HepG2 (cell line): ENCODE data around the gene OR5K4.

Experiments
- CTCF ChIP-seq: sonication (generic); formaldehyde crosslinking; IDR thresholded peaks from 2 replicates; pipeline ENCODE4 v1.5.0; 2020; ENCODE audit warnings: mild to moderate bottlenecking, missing genetic modification reagents, moderate library complexity
- SRF ChIP-seq: IDR thresholded peaks from 2 replicates; pipeline ENCODE4 v1.6.1; 2011; ENCODE audit warnings: mild to moderate bottlenecking, low read depth, low read length, moderate library complexity
- ZBTB34 ChIP-seq: sonication (generic); formaldehyde crosslinking; IDR thresholded peaks from 2 replicates; pipeline ENCODE4 v1.8.0; 2022; ENCODE audit warnings: mild to moderate bottlenecking, missing genetic modification reagents
- ZNF484 ChIP-seq: sonication (generic); formaldehyde crosslinking; IDR thresholded peaks from 2 replicates; pipeline ENCODE4 v1.5.1; 2020; ENCODE audit warnings: mild to moderate bottlenecking, low read depth, missing genetic modification reagents, borderline replicate concordance

GRCh38 chr3:98341758-98342157 lies 11.9 kb upstream of the OR5K4 start:
- TF ChIP-seq SRF: no peak
- TF ChIP-seq CTCF (CRISPR knock-in tag): no peak
- no peak for TF ChIP-seq ZNF484 (CRISPR knock-in tag)
- no peak for TF ChIP-seq ZBTB34 (CRISPR knock-in tag)
